Activated gamma-delta T cell treated with anti-CD3 and anti-CD28 coated beads, Interleukin-2, amount 50 U/mL, for 16 hours (primary cell): ENCODE data around the gene ZC3H13.
"Not testable (repeated sequence)": the region's sequence is repeated elsewhere in the genome, so short reads cannot be mapped to it uniquely, and the experiment has no call there.

Experiments
- DNase-seq: peaks from one replicate; pipeline ENCODE4 v3.0.0-alpha.2; 2020; ENCODE audit warnings: low read depth

The ZC3H13 gene

DNA sequence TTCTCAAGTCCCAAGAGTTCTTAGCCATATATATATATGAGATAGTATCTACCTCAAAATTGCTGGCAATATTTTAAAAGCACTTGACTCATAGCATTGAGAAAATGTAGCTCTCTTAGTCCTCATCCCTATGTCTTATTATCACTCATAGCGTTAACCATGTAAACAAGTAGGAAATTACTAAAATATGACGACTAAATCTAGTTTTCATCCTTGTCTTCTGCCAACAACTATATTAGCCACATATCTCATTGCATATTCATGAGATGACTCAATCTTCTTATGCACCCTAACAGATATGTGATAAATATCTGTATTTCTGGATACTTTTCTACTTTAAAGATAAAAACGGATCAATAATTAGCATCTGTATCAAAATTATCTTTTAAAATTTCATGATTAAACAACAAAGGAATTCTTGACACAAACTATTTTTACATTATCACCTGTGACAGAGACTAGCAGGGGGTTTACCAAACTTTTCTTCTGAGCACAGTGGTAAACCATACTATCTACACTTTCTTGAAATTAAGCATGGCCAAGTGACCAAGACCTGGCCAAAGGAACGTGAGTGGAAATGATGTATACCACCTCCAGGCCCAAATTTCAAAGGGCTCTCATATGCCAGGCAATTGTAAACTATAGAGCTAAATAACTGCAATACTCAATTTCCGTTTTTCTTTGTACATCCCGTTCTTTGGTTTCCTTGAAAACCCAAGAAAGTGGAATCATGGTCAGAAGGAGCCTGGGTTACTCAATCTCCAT, 45.7 kb downstream of the ZC3H13 start:
- no peak for DNase-seq

DNA sequence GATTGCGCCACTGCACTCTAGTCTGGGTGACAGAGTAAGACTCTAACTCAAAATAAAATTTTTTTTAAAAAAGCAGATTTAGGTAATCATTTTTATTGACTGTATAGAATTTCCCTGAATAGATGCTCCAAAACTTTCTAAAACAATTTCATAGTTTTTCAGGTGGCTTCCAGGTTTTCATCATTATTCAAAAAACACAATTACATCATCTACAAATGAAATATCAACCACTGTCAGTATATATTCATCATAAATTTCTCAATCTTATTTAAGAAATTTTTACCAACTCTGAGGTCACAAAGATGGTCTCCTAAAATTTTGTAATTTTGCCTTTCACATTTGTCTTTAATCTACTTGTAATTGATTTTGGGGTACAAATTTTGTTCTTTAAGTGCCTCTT, 48.1 kb downstream of the ZC3H13 start:
- DNase-seq: no peak

DNA sequence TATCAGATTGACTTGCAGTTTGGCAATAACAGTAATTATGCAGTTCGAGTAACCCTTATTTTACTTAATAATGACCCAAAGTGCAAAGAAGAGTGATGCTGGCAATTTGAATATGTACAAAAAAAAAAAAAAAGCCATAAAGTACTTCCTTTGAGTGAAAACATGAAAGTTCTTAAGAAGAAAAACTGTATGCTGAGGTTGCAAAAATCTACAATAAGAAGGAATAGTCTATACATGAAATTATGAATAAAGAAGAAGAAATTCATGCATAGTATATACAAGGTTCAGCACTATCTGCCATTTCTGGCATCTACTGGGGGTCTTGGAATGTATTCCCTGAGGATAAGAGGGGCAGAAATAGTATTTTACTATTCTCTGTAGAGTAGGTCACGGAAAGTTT, 55.9 kb downstream of the ZC3H13 start:
- no peak for DNase-seq

DNA sequence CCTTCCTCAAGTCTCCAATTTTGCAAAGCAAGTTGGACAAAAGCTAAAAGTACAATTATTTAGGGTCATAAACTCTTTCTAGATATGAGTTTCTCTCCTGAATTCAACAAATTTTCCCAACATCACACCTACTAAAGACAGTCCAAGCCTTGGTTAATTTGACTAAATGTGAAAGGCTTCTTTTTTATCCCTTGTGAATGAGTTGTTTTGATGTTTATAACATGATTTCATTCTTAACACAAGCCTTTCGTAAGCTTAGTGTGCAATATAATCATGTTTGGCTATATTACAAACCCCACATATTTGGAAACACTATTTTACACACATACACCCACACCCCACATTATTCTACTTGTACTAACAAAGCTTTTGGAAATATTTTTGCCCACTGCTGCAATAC, 57.3 kb downstream of the ZC3H13 start:
- no peak for DNase-seq

DNA sequence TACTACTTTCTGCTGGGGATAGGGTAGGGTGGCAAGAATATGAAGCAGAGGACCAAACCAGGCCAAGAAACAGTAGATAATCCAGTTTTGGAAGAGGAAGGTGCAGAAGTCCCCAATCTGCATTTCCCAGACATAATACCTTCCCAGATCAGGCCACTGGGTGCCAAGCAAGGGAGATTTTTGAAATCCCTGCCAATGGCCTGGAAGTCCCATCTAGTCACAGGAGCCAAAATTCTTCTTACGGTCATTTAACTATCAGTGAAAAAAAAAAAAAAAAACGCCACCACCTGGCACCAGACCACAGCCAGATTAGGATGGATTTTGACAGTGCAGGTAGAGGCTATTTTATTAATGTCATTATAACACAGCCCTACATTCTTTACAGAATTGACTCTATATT, 57.8 kb downstream of the ZC3H13 start:
- no peak for DNase-seq

DNA sequence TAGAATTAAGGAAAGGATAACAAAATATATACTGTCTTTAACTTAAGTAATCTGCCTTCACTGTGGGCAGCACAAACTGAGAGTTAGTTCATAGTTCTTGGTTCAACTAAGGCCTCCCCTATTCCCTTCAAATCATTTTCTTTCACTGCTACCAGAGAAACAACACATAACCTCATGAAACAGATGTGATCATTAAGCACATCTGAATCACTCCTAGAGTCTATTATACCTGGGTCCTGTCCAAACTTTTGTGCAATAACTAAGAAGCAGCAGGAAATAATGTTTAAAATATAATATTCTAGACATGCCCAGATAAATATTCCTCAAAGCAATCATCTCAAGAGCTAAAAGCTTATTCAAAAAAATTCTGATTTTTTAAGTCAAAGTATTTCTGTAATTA, 62.9 kb downstream of the ZC3H13 start:
- DNase-seq: no peak

DNA sequence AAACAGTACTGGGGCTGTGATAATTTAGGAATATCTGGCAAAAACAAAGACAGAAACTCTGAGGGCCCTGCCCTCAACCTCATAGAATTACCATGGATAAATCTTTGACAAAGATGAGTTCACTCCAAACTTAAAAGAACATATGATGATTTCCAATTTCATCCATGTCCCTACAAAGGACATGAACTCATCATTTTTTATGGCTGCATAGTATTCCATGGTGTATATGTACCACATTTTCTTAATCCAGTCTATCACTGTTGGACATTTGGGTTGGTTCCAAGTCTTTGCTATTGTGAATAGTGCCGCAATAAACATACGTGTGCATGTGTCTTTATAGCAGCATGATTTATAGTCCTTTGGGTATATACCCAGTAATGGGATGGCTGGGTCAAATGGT, 71.4 kb downstream of the ZC3H13 start:
- DNase-seq: not testable (repeated sequence)

DNA sequence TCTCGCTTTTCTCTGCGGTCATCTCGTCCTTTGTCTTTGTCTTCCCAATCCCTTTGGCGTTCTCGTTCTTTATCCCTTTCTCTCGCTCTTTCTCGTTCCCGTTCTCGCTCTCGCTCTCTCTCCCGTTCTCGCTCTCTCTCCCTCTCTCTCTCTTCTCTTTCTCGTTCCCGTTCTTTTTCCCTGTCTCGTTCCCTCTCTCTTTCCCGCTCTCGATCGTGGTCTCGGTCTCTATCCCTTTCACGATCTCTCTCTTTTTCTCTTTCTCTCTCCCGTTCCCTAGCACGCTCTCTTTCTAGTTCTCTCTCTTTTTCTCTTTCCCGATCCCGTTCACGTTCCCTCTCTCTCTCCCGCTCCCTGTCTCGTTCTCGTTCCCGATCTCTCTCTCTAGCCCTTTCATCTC, 77.2 kb downstream of the ZC3H13 start:
- DNase-seq: no peak

DNA sequence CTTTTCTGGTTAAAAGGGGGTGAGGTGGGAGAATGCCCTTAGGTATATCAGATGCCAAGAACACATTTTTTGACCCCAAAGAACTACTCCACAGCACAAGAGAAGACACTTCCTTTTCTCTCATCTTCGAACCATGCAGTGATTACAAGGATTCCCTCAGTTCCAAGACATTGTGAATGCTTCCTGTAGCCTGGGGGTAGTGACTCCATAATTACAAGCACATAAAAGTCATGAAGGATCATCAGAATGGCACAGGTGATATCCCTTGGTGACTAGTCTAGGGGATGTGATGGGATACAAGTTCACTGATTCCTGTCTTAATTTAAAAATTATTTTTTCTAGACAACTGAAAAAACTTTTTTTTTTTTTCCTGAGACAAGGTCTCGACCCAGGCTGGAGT, 78.0 kb downstream of the ZC3H13 start:
- DNase-seq: no peak

DNA sequence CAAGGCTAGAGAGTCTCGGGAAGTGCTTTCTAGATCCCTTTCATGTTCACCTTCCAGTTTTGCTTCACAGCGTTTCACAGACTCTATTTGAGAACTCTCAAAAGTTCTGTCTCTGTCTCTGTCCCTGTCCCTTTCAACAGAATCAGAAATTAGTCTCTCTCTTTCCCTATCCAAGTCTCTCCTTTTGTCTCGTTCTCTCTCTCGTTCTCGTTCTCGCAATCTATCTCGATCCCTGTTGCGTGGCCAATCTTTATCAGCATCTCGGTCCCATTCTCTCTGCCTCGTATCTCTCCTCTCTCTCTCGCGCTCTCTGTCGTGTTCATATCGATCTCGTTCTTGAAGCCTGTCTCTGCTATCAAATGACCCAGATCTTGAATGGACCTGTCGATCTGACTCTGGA, 85.0 kb downstream of the ZC3H13 start:
- DNase-seq: no peak

DNA sequence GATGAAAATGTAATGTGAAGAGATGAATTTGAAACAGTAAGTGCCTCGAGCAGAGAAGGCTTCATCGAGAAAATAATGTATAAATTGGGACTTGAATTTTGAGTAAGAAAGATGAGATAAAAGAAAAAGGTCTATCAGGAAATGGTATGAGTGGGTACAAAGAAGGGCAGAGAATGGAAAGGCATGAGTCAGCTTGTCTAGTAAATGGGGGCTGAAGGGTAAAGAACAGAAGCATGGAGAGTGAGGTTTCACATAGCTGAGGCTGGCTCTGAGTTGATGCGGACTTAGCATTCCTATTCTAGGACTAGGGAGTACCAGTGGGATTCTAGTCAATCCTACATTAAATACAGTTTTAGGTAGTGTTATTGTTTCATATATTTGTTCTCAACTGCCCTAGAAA, 85.8 kb downstream of the ZC3H13 start:
- DNase-seq: no peak

DNA sequence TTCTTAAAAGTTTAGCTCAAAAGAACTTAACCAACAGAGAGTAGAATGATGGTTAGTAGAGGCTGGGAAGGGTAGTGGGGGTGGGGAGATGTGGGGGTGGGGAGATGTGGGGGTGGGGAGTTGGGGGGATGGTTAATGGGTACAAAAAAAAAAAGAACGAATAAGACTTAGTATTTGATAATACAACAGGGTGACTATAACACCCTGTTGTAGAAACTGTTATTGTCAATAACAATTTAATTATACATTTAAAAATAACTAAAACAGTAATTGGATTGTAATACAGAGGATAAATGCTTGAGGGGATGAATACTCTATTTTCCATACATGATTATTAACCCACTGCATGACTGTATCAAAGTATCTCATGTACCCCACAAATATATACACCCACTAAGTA, 91.1 kb downstream of the ZC3H13 start:
- no peak for DNase-seq

DNA sequence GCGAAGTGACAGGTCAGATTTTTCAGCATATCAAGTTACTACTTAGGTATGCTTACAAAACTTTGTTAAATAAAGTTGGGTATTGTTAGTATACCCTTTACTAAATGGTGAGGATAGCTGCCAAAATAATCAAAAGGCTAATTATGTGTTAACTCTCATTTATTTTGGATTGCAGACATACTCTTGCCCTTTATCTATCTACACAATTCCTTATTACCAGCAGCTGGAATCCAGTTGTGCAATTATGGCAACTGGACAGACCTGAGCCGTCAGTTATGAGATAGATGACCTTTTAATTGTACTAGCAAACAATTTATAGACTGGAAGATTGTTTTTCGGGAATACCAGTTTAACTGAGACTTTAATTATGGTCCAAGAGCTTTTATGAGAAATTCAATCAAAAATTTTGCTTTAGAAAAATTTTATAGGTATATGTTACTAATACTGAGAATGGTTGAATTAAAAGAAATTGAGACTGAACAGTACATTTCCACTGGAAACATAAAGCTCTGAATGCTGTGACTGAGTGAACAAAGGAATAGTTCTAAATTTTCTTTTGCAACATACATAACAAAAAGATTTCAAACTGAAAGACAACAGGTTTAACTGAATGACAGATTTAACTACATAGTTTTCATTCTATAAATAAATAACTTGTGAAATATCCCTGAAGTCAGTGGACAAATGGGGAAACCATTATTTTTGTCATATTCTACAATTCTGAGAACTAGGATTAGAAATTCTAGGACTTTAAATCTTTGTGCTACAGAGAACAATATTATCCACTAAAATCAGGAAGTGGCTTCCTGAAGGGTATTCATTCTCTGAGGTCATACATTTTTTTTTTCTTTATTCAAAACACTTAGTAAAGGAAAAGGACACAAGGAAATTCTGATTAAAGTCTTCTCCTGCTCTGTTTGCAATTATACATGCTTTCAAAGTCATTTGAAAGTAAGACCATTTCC, 97.4 kb downstream of the ZC3H13 start:
- DNase-seq: no peak

DNA sequence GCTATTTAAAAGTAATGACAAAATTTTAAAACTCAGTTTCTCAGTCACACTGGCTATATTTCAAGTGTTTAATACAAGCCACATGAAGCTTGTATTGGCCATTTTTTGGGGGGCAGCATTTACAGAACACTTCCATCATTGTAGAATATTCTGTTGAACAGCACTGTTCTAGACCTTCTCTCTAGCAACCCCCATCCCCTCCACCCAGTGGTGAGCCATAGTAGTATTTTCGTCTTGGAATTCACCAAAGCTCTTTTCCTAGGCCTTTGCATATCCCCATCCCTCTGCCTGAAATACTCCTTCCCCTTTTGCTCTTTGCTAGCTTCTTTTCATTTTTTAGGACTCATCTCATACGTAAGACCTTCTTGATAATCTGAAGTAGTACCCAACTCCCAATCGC, 99.5 kb downstream of the ZC3H13 start:
- DNase-seq: no peak

DNA sequence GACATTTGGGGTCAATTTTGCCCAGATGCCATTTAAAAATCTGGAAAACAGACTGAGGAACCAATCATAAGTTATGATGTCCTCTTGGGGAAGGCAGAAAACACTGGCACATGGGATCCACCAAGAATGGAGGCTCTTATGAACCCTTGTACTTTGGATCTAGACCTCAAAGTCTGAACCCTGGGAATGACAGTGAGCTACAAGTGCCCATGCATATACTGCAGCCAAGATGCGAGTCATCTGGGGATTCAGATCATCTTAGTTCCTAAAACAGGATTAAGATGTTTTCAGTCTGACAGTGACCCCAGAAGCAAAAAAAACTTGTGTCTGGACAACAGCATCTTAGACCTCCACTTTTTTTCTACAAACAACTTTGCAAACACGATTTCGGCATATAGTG, 100.8 kb downstream of the ZC3H13 start:
- no peak for DNase-seq

DNA sequence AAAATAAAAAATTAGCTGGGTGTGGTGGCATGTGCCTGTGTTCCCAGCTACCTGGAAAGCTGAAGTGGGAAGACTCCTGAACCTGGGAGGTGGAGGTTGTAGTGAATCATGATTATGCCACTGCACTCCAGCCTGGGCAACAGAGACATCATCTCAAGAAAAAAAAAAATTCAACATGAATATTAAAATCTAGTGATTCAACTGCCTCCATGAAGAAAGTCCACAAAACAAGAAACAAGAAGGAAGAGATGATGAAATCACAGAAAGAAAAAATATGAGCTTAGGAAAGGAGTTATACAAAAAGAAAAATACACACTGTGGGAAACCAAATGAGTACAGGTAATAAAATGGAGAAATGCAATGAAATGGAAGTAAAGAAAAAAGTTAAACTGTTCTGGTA, 101.4 kb downstream of the ZC3H13 start:
- no peak for DNase-seq

DNA sequence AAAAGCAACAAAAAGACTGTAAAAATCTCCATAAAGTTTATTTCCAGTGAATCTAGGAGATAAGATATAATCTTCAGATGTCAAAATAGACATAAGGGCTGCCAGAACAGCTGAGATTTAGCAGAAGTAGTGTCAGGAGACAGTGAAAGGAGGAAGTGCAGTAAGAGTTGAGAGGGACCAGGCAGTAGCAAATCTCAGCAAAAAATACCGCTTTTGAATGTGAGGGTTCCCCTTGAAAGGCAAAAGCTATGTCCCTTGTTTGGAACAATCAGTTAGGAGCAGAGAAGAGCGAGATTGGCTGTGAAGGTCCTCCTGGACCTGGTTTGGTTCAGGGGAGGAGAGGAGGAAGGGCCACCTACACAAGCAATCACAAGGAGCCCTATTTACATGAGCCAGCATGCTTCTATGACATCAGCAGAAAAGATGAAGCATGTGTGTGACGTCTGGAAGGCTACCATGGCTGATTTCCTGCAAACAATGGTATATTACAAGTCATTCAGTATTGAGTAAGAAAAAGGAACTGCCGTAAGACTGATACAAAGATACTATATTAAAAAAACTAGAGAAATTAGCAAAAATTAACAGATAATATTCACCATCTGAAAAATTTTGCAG, 102.1 kb downstream of the ZC3H13 start:
- no peak for DNase-seq

DNA sequence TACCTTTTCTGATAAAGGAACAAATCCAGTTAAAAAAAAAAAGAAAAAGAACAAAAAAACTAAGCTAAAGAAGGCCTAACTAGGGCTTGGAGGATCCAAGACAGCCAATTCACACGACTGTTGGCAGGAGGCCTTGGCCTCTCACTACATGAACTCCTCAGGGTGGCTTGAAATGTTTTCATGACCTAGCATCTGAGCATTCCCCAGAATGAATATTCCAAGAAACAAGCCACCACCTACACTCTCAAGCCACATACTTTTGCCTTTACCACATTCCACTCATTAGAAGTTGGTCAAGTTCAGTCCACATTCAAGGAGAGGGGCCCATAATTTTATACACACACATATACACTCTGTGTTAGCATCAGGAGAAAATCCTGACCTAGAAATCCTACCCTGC, 103.4 kb downstream of the ZC3H13 start:
- DNase-seq: no peak

DNA sequence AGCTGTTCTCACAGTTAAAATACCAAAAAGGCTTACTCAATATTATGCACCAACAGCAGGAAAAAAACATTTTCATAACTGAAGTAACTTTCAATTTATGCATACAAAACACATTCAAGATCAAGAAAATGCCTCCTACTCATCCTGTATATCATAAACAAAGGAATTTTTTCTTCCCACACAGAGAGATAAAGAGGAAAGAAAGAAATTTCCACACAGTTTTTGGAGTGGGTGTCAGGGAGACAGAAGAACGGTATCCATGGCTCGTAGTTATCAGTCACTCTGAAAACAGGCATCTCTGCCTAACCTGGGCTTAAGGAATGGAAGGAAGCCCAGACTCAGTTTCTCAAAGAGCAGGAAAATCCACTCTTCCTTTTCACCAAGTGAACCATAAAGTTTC, 108.6 kb downstream of the ZC3H13 start:
- DNase-seq: no peak

DNA sequence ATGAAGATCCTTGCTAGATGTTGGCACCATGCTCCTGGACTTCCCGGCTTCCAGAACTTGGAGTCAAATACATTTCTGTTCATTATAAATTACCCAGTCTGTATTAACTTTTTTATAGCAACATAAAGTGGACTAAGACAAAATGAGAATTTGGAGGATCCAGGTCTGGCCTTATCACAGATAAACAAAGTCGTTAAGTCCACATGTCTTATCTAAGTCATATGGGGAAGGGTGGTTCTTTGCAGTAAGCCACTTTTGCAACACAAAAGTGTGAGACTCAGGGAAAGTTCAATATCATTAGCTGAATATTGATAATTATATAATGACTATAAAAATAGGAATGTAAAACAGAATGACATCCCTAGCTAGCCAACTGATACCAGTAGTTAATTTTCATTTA, 109.4 kb downstream of the ZC3H13 start:
- no peak for DNase-seq

DNA sequence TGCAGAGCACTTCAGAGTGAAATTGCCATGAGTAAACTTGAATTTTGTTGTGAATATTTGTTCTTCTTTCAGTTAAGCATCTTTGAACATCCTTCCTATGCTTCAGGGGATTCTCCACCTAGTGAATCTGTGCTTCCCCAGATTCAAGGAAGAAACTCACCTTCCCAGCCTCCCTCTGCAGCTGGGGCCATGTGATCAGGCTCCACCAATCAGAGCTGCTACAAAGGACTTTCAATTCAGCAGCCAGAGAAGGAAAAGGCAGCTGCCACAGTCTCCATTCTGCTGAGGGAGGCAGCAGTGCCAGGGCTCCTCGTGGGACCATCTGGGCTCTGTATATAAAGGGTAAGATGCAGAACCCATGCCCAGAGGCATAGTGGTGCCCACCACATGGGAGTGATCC, 111.3 kb downstream of the ZC3H13 start:
- no peak for DNase-seq

DNA sequence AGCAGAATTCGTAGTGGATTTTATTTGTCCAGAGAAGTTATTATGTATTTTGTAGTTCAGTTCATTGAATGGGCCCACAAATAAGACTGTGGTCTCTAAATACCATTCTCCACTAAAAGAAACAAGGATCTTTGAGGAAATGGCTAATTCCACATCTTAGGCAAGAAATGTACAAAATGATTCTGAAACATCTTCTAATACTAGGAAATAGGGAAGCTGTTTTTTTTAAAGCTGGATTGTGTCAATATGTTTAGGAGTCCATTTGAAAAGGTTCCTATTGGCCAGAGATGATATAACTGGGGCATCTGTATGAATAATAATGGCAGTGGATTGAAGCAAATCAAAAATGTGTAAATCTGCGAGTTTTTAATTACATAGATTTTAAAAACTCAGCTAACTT, 112.5 kb downstream of the ZC3H13 start:
- no peak for DNase-seq

DNA sequence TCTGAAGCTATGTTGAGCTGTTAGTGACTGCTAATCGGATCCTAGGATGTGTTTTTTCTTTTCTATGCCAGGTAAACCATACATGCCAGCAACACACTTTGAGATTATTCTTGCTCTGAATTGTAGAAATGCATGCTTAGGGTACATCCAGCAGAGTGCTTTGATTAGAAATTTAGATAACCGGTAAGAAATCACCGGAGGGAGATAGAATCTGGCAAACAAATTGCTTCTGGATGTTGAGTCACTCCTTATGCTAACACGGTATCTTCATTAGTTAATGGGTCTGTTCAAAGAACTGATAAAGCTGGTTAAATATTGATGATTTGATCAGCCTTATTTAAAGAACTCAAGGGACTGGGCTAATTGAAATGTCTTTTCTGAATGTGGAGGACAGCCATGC, 115.9 kb downstream of the ZC3H13 start:
- no peak for DNase-seq
